Right lobe of liver (tissue), 6 donors: ENCODE measurements around the gene DNAH10. TPM values are rescaled to one million over a fixed set of nuclear protein-coding genes. Genes with fewer than 3 reads are reported as not detected.

ENCODE experiments used
- ATAC-seq, 4 donors: fragments of 200-7000 bp; cut with Tn5 transposase; one replicate each; pipeline ENCODE4 v1.9.1; 2020; ENCODE audit warnings: mild to moderate bottlenecking in 4 of 4, moderate library complexity in 4 of 4
- DNase-seq, 3 donors: peaks; one replicate each; pipeline ENCODE4 v3.0.0-alpha.2; 2020
- H3K27ac ChIP-seq, 3 donors: fragments of 200-600 bp; one replicate each; pipeline ENCODE4 v1.8.0; 2022
- H3K27me3 ChIP-seq, 2 donors: fragments of 200-600 bp; one replicate each; pipeline ENCODE4 v1.8.0; 2022
- H3K36me3 ChIP-seq, 4 donors: fragments of 200-600 bp; sonication (generic) in 1 of 4; one replicate each; pipeline versions ENCODE4 v1.5.1 to v1.8.0; 2017 to 2022; ENCODE audit warnings: control low read depth in 1 of 4
- H3K4me1 ChIP-seq, 4 donors: fragments of 200-600 bp; sonication (generic) in 1 of 4; one replicate each; pipeline versions ENCODE4 v1.5.1 to v1.8.0; 2017 to 2022; ENCODE audit warnings: control low read depth in 1 of 4
- H3K4me3 ChIP-seq, 3 donors: fragments of 200-600 bp; one replicate each; pipeline ENCODE4 v1.8.0; 2022
- H3K9me3 ChIP-seq, 4 donors: fragments of 200-600 bp; sonication (generic) in 1 of 4; one replicate each; pipeline versions ENCODE4 v1.5.1 to v1.8.0; 2017 to 2022; ENCODE audit warnings: control low read depth in 1 of 4
- POLR2A ChIP-seq: fragments of 450-650 bp; IDR thresholded peaks from one replicate; pipeline ENCODE4 v1.6.1; 2017; ENCODE audit warnings: antibody characterized with exemption, mild to moderate bottlenecking
- WGBS: methylation state at CpG from one replicate; pipeline ENCODE4 v1.1.6; 2018; ENCODE audit warnings: low coverage, low lambda C conversion rate; ENCODE audit not compliant: insufficient coverage; ENCODE audit errors: missing lambda C conversion rate; 5-methylcytosine and 5-hydroxymethylcytosine counted together
- intact Hi-C, 2 donors: fragments of 100-400 bp; cut with DNase I; formaldehyde crosslinking; loops; one replicate each; pipeline versions ENCODE4 v1.11.2 to v1.14.1; 2022
- total RNA-seq, 6 experiments: library from RNA; depleted of rRNA in 2 of 6; stranded (reverse); fragments of >200 nt in 2 of 6; fragmentation: NEBNext Ultra II Directional in 3 of 6; extraction: Animal tissue kit (Norgen Biotek cat#: 25700) in 3 of 6; gene quantifications; one replicate each; pipeline versions ENCODE4 v1.1.0 to v1.2.4, GENCODE V29; 2016 to 2023
- TF ChIP-seq, protein P1 (sequence below), 4 donors: fragments of 200-600 bp in 3 of 4; fragments of 450-650 bp in 1 of 4; IDR thresholded peaks; one replicate each; pipeline versions ENCODE4 v1.5.1 to v1.8.0; 2016 to 2022; ENCODE audit warnings: antibody characterized with exemption in 4 of 4, mild to moderate bottlenecking in 2 of 4
- donor health status: DM: no; HTN: yes; CAD: no.
- donor health status: DM: no; HTN: no; CAD: no.
- donor health status: DM: no; HTN: no; CAD: no.
- donor health status: DM: no; HTN: yes; CAD: no.
- donor health status: DM: no; HTN: yes; CAD: no.

The DNAH10 gene
- total RNA-seq, 6 experiments from 2014 or later: under 0.01 to 0.40 (median 0.16) TPM; not detected in 1

DNA sequence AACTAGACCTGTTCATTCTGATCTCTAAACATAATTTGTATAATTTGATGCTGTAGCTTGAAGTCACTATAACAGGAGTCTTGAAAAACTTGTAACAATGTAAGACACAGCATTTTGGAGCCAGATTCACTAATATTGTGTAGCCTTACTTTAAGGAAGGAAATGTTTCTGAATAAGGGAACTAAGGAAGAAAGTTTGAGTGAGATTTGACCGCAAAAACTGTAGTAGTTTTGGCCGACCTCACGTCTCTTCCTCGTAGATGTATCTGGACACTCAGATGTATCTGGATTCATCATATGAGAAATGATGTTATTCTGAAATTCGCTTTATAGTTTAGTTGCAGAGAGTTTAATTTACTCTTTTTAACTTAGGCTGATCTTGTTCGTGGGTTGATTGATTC is 13.9 kb upstream of the DNAH10 start:
- H3K9me3 ChIP-seq: no peaks in the 10 kb centered on the region
- H3K4me3 ChIP-seq: no peak overlapping the region
- H3K36me3 ChIP-seq: peaks cover 0 to 42% (median 6%) of the 10 kb centered on the region in 4 donors
- no peak for ATAC-seq
- no peak for DNase-seq
- TF ChIP-seq, protein P1, sequence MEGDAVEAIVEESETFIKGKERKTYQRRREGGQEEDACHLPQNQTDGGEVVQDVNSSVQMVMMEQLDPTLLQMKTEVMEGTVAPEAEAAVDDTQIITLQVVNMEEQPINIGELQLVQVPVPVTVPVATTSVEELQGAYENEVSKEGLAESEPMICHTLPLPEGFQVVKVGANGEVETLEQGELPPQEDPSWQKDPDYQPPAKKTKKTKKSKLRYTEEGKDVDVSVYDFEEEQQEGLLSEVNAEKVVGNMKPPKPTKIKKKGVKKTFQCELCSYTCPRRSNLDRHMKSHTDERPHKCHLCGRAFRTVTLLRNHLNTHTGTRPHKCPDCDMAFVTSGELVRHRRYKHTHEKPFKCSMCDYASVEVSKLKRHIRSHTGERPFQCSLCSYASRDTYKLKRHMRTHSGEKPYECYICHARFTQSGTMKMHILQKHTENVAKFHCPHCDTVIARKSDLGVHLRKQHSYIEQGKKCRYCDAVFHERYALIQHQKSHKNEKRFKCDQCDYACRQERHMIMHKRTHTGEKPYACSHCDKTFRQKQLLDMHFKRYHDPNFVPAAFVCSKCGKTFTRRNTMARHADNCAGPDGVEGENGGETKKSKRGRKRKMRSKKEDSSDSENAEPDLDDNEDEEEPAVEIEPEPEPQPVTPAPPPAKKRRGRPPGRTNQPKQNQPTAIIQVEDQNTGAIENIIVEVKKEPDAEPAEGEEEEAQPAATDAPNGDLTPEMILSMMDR (IDR thresholded peaks at IDR 0.05): no peak
- no peak for TF ChIP-seq POLR2A
- no peak overlapping the region for H3K27ac ChIP-seq
- 59% methylated on average over 6 of the region's 6 CpGs for WGBS
- intact Hi-C loops: no loop called here
- no peaks in the 10 kb centered on the region for H3K4me1 ChIP-seq
- no peaks in the 10 kb centered on the region for H3K27me3 ChIP-seq

DNA sequence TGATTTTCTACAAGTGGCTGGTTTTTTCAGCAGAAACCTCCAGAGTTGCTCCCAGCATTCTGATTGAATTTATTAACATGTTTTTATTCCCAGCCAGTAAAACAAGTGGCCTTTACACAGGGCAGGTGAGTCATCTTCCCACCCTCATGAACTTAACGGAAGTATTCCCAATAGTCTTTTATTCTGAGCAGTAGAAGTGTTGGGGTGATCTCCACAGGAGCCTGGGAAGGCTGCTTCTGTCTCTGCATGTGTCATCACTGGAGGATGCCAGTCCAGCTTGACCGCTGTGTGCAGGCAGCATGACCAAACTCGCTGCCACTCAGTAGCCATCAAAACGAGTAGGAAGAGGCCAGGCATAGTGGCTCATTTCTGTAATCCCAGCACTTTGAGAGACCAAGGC is 13.4 kb upstream of the DNAH10 start:
- Histone ChIP-seq H3K9me3 (no peaks in the 10 kb centered on the region), H3K36me3 (peaks cover 0 to 41% (median 6%) of the 10 kb centered on the region in 4 donors), H3K27me3 (no peaks in the 10 kb centered on the region), H3K4me3 (no peak overlapping the region), H3K4me1 (no peaks in the 10 kb centered on the region), H3K27ac (no peak overlapping the region)
- 84% methylated on average over 4 of the region's 4 CpGs for WGBS
- intact Hi-C loops: no loop called here
- no peak for DNase-seq
- no peak for ATAC-seq
- TF ChIP-seq, protein P1 (IDR thresholded peaks at IDR 0.05): no peak
- no peak for TF ChIP-seq POLR2A

DNA sequence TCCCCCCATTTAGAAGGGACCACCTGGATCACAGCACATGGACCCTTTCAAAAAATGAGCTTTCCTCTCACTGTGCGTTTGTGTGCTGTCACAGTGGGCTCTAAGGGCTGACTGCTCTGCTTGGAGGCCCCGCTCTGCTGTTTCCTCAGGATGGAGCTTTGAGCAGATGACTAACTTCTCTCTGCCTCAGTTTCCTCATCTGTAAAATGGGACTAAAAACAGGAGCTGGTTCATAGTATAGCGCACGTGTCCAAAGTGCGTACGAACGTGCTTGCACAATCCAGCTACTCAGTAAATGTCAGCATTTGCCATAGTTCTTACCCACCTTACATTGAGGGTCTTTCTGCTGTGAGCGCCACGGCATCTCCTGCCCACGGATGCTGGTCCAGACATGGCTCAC is 12.7 kb upstream of the DNAH10 start:
- intact Hi-C loops: no loop called here
- H3K27me3 ChIP-seq: no peaks in the 10 kb centered on the region

DNA sequence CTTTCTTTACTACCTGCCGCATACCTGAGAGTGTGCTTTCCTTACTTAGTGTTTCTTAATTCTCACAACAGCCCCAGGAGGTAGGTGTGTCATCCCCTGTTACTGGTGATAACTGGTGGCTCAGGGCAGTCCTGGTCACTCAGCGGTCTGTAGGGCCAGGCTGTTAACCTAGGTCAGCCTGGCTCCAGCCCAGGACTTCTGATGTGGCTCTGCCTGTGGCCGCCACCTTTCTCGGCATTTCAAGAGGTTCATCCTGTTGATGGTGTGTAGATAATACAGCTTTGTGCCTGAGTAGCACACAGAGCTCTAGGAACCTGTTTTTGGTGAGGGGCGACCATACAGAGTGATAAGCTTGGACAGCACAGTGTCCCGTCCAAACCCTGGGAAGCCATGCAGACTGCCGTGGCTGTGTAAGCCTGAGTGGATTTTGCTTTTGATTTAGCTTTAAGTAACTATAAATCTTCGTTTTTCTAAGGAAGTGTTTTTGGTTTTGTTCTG is 11.9 kb upstream of the DNAH10 start:
- Histone ChIP-seq H3K27me3 (no peaks in the 10 kb centered on the region), H3K9me3 (no peaks in the 10 kb centered on the region), H3K4me1 (no peaks in the 10 kb centered on the region), H3K27ac (no peak overlapping the region), H3K4me3 (no peak overlapping the region), H3K36me3 (peaks cover 0 to 40% (median 3%) of the 10 kb centered on the region in 4 donors)
- ATAC-seq (no peak), DNase-seq (no peak)
- 75% methylated on average over 5 of the region's 8 CpGs for WGBS
- TF ChIP-seq, protein P1 (IDR thresholded peaks at IDR 0.05): no peak
- no peak for TF ChIP-seq POLR2A
- intact Hi-C loops: no loop called here

More for the DNA sequence above, 12.7 kb upstream of the DNAH10 start:
- DNase-seq: no peak
- no peaks in the 10 kb centered on the region for H3K9me3 ChIP-seq
- H3K4me1 ChIP-seq: no peaks in the 10 kb centered on the region
- no peak overlapping the region for H3K27ac ChIP-seq
- ATAC-seq: no peak
- TF ChIP-seq POLR2A: no peak
- TF ChIP-seq, protein P1 (IDR thresholded peaks at IDR 0.05): no peak
- H3K4me3 ChIP-seq: no peak overlapping the region
- 97% methylated on average over 5 of the region's 10 CpGs for WGBS
- peaks cover 0 to 40% (median 7%) of the 10 kb centered on the region in 4 donors for H3K36me3 ChIP-seq

DNA sequence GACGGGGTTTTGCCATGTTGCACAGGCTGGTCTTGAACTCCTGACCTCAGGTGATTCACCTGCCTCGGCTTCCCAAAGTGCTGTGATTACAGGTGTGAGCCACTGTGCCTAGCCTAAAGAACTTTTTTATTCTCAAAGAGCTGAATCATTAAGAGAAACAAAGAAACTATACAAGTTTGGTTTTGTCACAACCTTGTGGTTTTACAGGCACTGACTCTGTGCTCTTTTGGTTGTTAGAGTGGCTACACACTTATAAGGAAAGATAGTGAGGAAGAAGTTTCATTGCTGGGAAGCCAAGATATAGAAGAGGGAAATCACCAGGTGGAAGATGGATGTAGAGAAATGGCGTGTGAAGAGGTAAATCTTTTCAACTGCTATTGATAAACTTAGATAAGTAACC is 10.1 kb upstream of the DNAH10 start:
- ATAC-seq (no peak), DNase-seq (no peak)
- TF ChIP-seq, protein P1 (IDR thresholded peaks at IDR 0.05): no peak
- TF ChIP-seq POLR2A: no peak
- H3K27me3 ChIP-seq: no peaks in the 10 kb centered on the region
- intact Hi-C loops: no loop called here
- no peaks in the 10 kb centered on the region for H3K4me1 ChIP-seq
- H3K9me3 ChIP-seq: no peaks in the 10 kb centered on the region
- 84% methylated on average over 3 of the region's 3 CpGs for WGBS
- H3K36me3 ChIP-seq: peaks cover 0 to 40% (median 3%) of the 10 kb centered on the region in 4 donors
- H3K4me3 ChIP-seq: no peak overlapping the region
- H3K27ac ChIP-seq: no peak overlapping the region
